ENCODE results near the gene IGSF9.
"Not testable (repeated sequence)": the region's sequence is repeated elsewhere in the genome, so short reads cannot be mapped to it uniquely, and the experiment has no call there.

The IGSF9 gene

DNA sequence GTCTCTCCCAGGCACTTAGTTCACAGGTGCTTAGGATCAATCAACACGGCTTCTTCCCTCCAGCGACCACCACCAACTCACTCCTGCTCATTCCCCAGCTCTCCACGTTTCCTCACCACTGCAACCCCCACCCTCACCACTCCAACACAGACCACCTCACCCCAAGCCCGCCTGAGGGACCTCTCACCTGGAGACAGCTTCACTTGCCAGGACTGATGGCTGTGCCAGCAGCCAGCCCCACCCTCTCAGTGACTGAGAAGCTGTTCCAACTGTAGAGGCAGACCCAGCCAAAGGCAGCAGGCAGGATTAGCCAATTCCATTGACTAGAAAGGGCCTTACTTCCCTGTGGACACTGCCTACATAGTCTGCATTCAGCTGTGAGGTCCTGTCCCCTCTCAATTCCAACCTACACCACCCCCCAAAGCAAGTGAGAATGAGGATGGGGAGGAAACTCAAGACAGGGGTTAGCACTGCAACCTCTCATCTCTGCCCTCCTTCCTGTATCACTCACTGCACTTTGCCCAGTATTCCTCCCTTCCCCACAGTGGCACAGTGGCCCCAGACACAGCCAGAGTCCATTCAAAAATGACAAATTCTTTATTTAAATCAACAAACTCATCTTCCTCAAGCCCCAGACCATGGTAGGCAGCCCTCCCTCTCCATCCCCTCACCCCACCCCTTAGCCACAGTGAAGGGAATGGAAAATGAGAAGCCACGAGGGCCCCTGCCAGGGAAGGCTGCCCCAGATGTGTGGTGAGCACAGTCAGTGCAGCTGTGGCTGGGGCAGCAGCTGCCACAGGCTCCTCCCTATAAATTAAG is 27.7 kb downstream of the IGSF9 start:
- no peak for DNase-seq

DNA sequence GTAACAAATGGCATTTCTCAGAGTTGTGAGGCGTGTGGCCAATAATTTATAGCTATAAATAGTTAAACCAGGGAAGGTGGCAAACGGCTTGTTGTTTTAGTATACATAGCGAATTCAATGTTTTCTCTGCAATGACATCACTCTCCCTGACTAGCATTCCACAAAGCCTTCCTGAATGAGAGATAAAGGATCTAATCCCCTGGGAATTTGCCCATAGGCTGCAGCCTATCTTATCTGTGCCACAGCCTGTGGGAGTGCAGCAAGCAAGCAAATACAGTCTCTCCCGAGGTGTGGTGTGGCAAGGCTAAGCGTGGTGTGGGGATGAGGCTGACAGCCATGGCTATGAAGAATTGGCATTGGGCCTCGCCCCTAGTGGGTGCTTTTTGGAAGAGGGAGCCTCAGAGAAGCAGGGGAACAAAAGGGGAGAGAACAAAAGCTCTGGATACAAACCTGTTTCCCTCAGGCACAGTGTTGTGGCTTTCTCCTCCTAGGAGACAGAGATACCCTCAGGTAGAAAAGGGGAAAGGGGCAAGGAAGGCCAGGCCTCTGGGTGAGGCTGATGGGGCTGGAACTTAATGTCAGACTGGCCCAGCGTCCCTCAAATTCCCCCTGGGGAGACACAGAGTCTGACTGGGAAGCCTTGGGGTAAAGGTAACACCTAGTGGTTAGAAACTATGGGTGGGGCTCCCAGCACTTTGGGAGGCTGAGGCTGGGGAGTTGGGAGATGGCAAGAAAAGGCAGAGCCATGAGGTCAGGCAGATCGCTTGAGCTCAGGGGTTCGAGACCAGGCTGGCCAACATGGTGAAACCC is 29.0 kb downstream of the IGSF9 start:
- DNase-seq, result no peak

DNA sequence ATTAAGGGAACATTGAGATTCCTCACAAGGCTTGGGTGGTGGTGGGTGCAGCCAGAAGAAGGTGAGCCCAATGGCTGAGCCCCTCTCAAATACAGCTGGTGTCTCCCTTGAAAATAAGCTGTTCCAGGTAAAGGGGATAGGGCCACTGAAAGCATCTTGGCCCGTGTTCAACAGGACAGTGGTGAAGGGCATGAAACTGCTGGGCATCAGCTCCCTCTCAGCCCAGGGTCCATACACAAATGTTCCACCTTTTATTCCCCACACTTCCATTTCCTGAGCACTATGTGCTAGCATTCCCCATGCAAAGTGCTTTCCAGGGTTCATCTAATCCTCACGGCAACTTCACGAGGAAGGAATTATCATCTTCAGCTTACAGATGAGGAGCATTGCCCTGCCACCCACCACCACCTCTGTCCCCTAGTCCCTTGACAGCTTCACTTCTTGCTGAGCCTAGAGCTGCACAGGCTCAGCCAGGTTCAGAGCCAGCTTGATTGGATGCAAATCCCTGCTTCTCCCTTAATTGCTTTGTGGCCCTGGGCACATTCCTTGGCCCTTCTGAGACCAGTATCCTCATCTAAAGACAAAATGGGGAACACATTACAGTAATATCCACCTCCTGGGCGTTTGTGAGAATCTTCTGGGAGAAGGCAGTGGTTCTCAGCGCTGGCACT is 29.7 kb downstream of the IGSF9 start:
- no peak for DNase-seq

DNA sequence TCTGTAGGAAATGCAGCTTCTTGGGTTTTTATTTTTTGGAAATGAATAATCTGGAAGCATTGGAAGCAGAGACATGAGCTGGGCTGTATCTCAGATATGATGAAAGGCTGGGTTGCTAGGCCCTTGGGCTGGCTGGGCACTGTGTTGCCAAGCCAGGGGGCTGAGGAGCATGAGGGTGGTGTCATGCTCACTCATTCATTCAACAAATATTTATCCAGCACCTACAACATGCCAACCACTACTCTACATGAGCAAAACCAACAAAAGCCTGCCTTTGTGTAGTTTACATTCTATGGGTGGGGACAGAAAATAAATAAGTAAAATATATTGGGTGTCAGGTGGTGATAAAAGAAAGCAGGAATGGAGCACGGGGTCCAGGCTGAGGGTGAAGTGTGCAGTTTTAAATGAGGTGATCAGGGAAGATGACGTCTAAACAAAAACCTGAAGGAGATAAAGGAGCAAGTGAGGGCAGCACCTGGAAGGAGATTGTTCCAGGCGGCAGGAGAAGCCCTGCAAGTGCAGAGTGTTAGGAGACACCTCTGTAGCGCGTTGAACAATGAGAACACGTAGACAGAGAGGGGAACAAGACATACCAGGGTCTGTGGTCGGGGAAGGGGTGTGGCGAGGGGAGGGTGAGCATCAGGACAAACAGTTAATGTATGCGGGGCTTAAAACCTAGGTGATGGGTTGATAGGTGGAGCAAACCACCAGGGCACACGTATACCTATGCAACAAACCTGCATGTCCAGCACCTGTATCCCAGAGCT is 31.0 kb downstream of the IGSF9 start:
- DNase-seq, result no peak

DNA sequence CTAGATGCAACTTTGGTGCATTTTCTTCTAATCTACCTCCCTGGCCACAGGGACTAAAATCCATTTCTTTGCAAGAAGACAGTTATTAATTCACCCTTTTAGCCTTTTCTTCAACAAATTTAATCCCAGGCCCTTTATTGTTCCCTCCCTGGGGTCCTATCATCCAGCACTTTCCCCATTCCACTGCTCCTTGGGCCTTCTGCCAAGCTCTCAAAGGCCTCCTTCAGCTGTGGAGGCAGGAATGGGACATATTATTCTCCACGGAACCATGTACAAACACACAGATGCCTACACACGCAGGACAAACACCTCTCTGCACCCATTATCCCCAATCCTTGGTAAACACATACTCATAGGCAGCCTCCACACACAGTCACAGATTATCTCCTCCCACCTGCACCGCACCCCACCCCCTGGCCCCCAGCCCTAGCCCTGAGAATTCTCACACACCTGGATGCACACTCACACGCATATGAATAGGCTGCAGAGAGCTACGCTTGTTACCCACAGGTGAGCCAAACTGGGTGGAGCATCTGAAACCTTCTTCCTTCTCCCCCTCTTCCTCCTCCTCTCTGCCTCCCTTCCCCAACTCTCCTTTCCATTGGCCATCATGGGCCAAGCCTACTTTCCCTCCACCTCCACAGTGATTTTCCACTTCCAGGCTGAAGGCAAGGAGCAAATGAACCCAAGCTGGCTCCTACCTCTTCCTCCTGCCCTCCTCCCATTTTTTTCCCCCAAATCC is 31.8 kb downstream of the IGSF9 start:
- DNase-seq, result no peak

DNA sequence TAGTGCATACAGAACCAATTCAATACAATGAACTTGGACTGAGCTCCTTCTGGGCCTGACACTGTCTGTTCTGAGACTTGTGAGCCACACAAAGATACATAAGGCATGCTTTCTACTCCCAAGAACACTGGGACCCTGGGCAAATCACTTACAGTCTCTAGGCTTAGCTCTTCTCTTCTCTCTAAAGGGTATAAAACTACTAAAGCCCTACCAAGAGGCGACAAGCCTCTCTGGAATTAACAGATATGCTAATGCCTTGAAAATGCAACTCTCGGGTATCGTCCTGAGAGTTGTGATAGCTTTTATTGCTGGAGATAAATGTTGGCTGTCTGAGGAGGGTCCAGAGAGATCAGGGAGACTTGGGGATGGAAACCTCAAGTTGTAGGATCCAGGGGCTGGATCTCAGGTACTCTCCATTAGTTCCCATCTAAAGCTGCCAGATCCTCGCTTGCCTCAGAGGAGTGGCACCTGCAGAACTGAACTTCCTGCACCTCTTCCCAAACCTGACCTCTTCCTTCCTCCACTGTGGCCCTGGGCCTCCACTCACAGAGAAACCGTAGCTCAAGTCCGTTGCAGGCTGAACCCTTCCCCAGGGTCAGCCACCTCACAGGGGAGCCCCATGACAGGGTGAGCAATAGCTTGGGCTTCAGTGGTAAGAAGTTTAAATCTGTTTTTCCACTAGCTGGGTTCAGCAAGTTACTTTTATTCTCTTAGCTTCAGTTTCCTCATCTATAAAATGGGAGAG is 33.9 kb downstream of the IGSF9 start:
- DNase-seq, result no peak

DNA sequence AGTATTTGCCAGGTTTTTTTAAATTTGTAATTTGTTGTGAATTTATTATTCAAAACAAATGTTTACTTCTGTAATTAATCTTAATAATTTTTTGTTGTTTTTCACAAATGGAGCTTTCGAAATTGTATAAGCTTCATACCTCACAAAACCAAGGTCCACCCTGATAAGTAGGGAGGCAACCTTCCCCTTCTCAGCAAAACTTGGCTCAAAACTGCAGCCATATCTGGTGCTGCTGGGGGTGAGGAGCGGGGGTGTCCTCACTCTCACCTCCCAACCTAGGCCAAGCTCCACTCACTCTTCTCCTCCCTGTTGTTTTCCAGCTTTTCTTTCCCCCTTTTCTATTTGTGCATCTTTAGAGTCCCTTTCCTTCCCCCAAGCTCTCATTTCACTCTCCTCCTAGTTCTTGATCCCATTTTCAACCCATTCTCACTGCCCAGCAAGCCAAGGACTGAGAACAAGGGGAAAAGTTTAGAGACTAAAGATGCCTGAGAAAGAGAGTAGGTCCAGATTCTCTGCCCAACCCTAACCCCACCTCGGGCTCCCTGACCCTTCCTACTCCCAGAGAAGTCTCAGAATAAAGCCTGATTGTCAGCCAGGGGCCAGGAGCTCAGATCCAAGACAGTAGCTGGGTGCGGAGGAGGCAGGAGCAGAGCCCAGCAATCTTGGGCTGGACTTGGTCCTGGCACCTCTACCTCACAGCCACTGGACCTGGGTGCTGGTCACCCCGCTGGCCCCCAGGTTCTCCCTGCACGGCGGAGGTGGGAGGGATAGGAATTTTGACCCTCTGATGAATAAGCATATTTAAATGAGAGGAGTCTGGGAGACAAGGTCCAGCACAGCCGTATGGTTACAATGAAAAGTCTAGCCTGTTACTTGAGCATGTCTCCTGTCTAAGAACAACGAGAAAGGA is 37.1 kb downstream of the IGSF9 start:
- no peak for DNase-seq

DNA sequence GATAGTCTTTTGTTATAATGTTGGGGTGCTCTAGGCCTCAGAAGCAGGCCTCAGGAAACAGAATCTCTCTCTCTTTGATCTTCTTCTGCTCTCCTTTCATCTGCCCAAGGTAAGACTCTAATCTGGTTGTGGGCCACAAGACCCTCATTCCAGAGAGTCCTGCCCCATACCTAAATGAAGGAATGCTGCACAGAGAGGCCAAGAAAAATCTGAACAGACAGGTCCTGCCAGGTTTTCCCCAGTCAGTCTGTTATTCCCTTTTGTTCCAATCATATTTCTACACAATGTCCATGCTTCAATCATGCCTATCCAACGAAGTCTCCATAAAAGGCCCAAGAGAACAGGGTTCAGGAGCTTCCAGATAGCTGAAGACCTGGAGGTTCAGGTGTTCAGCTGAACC is 38.5 kb downstream of the IGSF9 start:
- DNase-seq, result no peak

DNA sequence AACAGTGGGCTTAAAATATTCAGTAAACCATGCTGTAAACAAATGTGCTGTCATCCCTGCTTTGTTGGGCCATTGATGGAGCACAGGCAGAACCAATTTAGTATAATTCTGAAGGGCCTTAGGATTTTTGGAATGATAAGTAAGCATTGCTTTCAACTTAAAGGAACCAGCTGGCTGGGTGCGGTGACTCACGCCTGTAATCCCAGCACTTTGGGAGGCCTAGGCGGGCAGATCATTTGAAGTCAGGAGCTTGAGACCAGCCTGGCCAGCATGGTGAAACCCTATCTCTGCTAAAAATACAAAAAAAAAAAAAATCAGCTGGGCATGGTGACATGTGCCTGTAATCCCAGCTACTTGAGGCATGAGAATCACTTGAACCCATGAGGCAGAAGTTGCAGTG is 41.4 kb downstream of the IGSF9 start:
- DNase-seq, result not testable (repeated sequence)

DNA sequence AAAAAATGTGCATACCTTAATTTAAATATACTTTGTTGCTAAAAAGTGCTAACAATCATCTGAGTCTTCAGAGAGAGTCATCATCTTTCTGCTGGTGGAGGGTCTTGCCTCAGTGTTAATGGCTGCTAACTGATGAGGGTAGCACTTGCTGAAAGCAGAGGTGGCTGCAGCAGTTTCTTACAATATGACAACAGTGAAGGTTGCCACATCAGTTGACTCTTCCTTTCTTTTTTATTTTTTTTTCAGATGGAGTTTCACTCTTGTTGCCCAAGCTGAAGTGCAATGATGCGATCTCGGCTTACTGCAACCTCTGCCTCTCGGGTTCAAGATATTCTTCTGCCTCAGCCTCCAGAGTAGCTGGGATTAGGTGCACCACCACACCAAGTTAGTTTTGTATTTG is 42.9 kb downstream of the IGSF9 start:
- DNase-seq, result no peak

DNA sequence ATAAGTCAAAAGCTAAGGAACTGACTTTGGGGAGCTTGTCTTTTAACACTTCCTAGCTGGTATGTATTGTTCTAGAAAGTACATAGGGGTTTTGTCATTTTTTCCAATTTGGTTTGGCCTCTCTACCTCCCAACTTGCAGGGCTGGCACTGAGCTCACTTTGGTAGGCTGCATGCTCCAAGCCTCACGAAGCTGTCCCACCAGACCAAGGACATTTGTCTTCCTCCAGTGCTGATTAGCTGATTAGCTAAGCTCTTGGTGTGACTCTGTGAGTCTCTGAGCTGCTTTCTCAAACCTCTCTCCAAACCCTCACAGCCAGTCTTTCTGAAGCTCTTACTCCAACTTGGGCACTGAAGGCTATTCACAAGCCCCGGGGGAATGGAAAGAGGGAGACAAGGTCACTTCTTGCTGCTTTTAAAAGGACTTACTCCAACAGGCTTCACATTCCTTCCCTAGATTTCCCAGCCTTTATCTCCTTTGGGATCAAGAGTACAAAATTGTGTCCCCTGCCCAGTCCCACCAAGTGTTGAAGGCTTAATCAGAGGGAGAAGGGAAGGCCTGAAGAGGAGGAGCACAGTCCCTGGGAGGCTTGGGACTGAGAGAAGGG is 44.6 kb downstream of the IGSF9 start:
- DNase-seq, result no peak

DNA sequence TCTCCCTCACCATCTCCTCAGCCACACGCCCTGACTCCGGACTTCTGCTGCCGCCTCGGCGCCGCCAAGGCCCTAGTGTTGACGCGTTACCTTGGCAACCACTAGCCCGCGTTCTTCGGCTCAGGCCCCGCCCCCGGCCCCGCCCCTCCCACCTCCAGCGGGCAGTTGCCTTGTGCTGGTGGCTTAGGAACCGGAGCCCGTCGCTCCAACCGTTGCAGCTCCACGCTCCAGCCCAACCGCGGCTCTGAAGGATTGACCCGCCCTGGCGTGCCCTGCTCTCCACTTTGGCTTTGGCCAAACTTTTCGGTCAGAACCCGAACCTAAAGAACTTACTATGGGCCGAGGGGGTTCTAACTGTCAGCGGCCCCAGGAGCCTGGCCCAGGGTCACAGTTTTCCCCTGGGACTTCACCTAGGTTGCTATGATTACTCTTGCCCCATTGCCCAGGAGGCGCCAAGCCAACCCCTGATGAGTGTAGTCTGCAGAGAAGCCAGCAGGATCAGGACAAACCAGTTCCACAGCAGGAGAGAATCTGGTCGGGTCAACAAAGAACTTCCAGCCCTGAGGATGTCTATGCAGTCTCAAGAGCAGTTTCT is 45.2 kb downstream of the IGSF9 start, which contains the start of gene CFAP45:
CFAP45 (minus strand) TSS at position 80 of the 595 bp plus-strand sequence; CDS start at position 13, 67 bp downstream.
- no peak for DNase-seq

DNA sequence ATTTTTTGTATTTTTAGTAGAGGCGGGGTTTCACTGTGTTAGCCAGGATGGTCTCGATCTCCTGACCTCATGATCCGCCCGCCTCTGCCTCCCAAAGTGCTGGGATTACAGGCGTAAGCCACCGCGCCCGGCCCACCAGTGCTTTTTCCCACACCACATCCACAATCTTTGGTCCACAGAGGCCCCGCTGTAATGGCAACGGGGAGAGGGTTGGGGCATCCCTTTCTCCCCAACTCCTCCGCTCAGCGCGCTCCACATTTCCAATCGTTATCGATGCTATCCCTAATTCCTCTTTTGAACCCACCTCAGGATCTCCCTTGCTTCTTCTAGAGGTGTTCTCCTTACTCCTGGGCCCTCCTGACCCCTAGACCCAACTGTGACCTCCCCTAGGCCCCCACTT is 45.8 kb downstream of the IGSF9 start:
- DNase-seq, result not testable (repeated sequence)

DNA sequence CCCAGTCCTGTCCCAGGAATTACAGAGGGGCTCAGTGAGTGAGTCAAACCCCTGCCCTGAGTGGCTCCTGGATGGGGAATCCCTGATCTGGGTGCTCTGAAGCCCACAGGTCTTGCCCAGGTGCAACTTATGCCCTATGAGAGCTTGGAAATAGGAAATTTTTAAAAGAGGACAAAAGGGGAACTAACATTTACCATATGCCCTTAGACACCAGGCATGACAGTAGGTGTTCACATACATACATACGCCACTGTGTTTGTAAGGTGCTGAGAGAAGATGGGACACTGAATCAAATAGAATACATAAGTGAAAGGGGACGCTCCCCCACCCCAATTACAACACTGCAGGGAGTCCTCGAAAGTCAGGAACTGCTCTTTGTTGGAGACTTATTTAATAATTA is 46.9 kb downstream of the IGSF9 start:
- DNase-seq, result no peak

DNA sequence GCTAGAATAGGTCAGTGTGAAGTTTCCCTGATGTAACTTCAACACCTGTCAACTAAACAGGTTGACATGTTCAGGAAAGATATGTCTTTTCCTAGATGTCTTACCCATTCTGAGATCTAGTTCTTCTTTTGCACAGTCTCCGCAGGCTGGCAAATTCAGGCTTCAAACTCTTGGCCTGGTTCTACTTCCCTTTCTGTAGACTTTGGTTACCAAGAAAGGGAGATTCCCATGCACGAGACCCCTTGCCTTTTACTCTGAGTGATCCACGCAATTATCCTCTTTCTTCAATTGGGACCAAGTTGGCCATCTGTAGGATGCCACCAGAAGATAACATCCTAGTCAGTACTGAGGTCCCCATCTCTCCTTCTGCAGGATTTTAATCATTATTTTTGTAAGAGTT is 47.5 kb downstream of the IGSF9 start:
- DNase-seq, result no peak

DNA sequence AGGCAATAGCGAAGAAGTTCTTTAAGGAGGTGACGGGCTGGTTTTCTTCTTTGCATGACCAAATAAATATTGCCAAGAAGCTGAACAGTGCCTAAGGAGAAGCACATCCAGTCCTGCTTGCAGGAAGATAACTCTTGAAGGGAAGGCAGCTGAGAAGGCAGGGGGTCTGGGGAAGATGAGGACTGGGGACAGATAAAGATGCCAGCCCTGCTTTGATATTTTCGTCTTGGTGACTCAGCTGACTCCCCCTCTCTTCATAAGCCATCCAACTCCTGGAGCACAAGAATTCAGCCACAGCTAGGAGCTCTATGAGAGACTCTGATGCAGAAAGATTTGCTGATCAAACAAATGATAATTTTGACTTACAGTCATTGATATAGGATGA is 48.9 kb downstream of the IGSF9 start:
- no peak for DNase-seq

DNA sequence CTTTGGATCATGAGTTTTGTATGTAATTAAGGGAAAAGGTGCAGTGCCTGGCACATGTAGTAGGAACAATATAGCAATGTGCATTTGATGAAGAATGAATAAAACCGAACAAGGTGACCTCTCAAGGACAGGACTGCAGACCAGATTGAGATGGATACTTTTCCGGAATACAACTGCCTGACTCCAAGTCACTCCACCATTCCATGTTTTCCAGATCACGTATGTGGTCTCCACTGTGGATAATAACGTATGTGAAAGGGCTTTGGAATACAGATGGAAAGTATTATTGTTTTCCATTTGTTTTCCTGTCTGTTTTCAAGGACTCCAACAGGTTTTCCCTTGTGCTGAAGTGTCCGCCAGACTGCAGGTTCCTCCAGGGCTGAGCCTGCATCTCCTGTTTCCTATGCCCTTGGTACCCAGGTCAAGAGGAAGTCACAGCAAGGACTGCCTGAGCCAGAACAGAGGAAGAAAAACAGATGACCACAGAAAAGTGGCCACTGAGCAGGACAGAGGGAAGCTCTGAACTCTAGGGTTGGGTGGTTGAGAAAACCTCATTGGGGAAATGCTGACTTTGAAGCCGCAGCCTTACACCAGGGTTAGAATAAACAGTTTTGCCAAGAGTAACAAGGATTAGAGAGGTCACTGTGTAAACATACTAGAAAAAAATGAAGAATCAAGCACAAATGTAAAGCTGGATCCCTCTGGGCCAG is 49.4 kb downstream of the IGSF9 start:
- DNase-seq, result no peak

DNA sequence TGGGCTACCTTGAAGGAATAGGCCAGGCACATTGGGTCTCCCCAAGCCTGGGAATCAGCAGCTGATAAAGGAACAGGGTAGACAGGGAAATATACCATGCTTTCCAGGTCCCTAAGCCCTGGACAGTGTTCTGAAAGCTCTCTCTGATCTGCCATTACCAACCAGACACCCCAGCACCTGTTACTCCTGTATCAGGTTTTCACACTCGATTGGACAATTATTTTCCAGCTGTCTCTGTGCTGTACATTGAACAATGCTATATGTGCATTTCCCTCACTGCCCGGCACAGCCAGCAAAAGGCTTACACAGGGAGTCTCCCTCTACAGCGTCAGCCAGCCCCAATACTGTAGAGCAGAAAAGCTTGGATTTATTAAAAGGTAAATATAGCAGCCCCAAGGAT is 50.1 kb downstream of the IGSF9 start:
- no peak for DNase-seq

DNA sequence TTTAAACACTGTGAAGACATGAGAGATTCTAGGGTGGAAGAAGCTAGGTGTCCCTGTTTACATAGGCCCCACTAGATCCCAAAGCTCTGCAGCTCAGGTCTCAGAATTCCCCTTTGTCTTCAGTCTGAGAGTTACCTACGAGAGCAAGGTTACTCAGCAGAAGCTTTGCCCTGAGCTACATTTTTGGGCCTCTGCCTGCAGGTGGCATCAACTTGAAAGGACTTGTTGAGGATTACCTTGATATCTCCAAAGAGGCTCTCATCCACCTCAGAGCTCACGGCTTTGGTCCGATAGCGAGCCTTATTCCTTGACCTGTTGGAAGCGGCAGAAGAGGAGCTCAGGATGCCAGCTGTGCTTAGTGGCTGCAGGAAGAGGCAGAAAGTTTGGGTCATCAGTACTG is 52.5 kb downstream of the IGSF9 start:
- peak; percentile 63 for DNase-seq

Data from RPMI8226 (cell line).